GM19025 (cell line): ENCODE results near the gene EXTL1.
"Not testable (repeated sequence)": the region's sequence is repeated elsewhere in the genome, so short reads cannot be mapped to it uniquely, and the experiment has no call there.

ENCODE experiments used
- ATAC-seq: cut with Tn5 transposase; IDR thresholded peaks from one replicate; pipeline ENCODE4 v1.9.1; 2021; ENCODE audit warnings: mild to moderate bottlenecking, low read depth, moderate library complexity; ENCODE audit not compliant: unreplicated experiment

Gene EXTL1

GRCh38 chr1:26021647-26022403 lies at the start of gene EXTL1:
TSS of gene EXTL1 (plus strand) at chr1:26021775. CDS start at chr1:26022647, 872 bp downstream.
- no peak for ATAC-seq

- ATAC-seq: no peak
Observed at GRCh38 chr1:25971811-25972180, 49.8 kb upstream of the EXTL1 start.

- ATAC-seq: no peak
Observed at GRCh38 chr1:25973610-25974321, 47.8 kb upstream of the EXTL1 start.

GRCh38 chr1:25977801-25978200 lies 43.8 kb upstream of the EXTL1 start:
- no peak for ATAC-seq

GRCh38 chr1:25978403-25978802 lies 43.2 kb upstream of the EXTL1 start:
- no peak for ATAC-seq

GRCh38 chr1:25979210-25979609 lies 42.4 kb upstream of the EXTL1 start:
- ATAC-seq: no peak

GRCh38 chr1:25985171-25985570 lies 36.4 kb upstream of the EXTL1 start:
- ATAC-seq: no peak

- ATAC-seq: no peak
Observed at GRCh38 chr1:25985670-25986069, 35.9 kb upstream of the EXTL1 start.

GRCh38 chr1:25986773-25987172 lies 34.8 kb upstream of the EXTL1 start:
- not testable (repeated sequence) for ATAC-seq

GRCh38 chr1:25987951-25988350 lies 33.6 kb upstream of the EXTL1 start:
- no peak for ATAC-seq

GRCh38 chr1:25989440-25990234 lies 31.9 kb upstream of the EXTL1 start:
- ATAC-seq: no peak

GRCh38 chr1:25990251-25990650 lies 31.3 kb upstream of the EXTL1 start:
- no peak for ATAC-seq

- ATAC-seq: no peak
Observed at GRCh38 chr1:25990702-25991395, 30.7 kb upstream of the EXTL1 start.

- ATAC-seq: no peak
Observed at GRCh38 chr1:25991937-25992688, 29.5 kb upstream of the EXTL1 start.

- ATAC-seq: no peak
Observed at GRCh38 chr1:25992689-25993171, 28.8 kb upstream of the EXTL1 start.

GRCh38 chr1:25993197-25993951 lies 28.2 kb upstream of the EXTL1 start:
- no peak for ATAC-seq

- no peak for ATAC-seq
Observed at GRCh38 chr1:25994402-25995150, 27.0 kb upstream of the EXTL1 start.
